DMS79 treated with DMSO at 0.1 percent for 48 hours (cell line): Measurements from ENCODE around the gene PIP5K1C.

Source experiments
- DNase-seq: peaks from one replicate; lab custom pipeline; 2025; lab: John Stamatoyannopoulos, UW

The PIP5K1C gene

DNA sequence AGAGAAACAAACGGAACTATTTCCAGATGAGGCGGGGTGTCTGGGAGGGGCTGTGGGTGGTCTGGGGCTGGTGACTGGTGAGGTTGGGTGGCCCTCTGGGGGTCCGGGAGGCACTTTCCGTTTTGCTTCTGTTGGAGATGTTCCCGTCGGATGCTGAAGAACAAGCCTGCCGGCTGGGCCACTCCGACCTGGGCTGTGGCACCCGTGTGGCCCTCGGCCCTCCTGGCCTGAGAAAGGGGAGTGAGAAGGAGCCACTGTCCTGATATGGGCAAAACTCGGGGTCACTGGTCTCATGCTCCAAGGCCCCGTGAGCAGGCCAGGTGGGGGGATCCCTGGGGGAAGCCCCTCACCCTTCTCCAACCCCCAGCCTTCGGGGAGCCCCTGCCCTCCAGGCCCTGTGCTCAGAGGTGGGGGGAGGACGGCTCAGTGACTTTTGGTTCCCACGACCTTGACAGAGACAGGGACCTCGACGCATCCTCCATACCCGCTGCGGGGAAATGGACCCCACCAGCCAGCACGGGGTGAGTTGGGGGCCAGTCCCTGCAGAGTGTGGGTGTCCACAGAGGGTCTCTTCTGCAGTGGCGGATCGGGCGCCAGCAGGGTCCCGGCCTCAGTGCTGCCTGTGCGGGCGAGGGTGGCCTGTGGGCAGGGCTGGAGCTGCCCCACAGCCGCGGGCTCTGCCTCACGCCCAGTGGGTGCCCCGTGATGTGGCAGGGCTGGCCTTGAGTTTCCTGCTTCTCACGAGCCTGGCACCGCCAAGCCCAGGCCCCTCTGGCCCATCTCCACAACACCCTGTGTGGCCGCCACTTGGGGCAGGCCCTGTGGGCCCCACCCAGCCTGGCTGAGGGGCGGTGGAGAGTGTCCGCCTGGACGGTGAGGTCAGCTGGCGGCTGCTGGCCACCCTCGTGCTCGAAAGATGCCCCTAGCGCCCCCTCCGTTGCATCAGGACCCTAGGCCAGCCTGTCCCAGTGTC lies 89.2 kb downstream of the PIP5K1C start:
- DNase-seq, result no peak

DNA sequence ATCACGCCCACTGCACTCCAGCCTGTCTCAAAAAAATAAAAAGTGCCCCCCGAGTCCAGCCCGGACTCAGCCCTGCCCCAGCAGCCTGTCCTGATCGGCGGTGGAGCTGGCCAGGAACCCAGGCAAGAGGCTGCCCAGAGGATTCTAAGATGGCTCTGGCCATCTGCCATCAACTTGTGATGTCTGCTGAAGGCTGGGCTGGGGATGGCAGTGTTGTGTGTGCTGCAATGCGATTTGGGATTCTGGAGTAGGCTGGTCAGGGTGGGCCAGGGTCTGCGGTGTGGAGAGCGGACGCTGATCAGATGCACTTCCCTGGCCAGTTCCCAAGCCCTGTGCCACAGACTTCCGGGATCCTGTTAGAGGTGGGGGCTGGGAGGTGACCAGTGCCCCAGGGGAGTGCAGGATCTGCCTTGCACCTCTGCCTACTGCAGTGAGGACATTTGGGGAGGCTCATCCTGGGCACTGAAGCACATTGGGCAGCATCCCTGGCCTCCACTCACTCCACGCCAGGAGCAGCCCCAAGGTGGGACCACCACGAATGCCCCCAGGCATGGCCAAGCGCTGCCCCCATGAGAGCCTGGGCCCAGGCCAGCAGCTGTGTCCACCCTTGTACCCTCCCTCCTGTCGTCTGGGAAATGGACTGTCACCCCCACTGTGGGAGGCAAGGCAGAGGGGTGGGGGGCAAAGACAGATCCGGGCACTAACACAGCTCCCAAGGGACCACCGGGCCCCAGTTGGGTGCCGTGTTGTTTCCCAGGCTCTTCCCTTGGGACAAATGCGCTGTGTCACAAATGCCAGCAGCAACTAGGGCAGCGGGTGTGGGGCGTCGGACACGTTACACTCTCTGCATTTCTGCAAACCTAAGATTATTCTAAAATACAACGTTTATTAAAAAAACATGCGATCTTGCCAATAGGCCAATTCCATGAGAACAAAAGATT lies 90.2 kb downstream of the PIP5K1C start:
- no peak for DNase-seq

DNA sequence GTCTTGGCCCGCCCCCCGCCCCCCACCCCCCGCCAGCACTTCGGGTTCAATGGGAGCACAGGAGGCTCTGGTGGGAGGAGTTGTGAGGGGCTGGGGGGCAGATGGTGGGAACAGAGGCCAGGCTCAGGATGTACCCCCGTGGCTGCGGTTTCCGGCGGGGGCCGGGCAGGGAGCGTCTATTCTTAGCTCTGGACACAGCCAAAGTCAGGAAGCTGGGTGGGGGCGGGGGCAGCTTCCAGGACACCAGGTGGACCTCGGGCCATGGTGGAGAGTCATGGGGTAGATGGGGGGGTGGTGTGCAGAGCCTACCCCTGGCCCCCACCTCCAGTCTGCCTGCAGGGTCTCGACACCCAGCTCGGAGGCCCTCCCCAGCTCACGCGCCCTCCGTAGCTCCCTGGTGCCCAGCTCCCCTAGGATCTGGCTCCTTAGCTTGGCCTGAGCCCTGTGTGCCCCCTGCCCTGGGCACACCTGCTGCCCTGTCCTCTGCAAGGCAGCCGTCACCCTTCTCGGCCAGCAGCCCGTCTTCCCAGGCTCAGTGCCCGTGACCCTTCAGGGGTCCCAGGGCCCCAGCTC lies 91.4 kb downstream of the PIP5K1C start:
- no peak for DNase-seq

DNA sequence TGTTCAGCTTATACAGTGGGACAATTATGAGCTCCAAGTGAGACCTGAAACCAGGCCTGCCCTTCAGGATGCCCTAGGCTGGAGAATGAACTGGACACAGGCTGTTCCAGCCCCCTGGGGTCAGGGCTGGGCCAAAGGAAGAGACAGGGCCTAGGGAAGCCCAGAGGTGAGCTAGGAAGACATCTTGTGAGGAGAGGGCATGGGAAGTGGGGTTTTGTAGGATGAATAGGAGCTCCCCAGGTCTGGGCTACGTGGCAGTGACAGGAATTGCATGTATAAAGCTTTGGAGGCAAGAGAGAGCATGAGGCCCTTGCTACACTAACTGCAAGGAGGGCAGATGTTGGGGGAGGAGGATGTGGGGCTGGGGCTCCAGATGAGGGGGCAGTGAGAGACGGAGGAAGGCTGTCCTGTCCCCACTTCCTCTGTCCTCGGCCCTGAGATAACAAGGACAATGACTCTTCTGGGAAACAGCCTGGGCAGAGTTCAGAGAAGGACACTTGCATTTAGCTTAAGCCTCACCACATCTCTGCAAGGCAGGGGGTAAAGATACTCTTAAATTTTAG lies 92.1 kb downstream of the PIP5K1C start:
- no peak for DNase-seq

DNA sequence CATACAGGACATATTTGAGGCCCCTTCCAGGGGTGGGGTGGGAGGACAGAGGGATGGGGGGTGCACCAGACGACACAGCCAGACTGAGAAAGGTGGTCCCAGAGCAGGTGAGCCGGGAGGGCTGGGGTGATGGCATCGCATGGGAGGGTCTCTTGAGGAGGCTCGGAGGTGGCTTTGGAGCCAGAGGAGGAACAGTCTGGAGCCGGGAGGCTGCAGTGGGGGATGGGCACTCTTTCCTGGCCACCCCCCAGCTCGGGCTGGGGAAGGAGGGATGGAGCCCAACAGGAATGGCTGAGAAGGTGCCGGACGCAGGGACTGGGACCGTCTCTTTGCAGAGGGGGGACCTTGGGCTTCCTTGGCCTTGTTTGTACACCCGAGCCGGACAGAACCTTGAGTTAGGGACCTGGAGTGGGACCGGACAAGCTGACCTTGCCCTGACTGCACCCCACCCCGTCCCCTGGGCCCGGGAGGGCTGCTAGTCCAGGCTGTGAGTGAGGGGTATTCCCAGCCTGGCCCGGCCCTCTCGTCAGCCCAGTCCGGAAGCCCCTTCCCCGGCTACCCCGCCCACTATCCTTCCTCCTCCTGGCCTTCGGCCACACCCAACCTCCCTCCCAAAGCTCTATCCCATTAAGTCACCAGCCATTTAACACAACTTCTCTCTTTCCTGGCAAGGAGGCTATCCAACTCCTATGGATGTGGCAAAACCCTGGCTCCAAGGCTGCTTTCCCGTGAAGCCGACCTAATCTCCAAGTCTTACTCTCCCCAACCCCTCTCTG lies 92.8 kb downstream of the PIP5K1C start:
- no peak for DNase-seq

DNA sequence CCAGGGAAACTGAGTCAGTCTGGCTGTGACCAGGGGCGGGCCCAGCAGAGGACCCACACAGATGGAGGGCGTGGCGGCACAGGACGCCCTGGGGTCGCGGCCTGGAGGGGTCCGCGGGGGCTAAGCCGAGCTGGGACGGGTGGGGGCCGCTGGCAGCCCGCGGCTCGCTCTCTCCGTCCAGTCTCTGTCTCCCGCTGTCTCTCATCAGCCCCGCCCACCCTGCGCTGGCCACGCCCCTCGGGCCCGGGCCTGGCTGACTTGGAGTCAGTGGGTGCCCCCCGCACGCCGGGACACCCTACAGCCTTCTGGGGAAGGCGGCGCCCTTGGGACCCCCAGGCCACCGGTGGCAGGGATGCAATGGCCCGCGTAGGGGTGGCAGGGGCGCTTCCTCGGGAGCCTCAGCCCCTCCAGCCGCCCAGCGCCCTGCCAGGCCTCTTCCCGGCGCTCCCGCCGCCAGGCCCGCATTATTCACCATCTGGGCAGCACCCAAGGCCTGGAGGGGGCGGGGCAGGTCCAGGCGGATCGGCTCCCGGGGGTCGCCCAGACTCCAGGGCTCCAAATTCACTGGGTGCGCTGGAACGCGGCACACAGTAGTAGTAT lies 93.5 kb downstream of the PIP5K1C start, which contains the start of gene TBXA2R:
TSS of gene TBXA2R (minus strand) at position 186 of the 600 bp plus-strand sequence. CDS start 6,241 bp downstream, outside the sequence.
- DNase-seq, result peak; percentile 1

DNA sequence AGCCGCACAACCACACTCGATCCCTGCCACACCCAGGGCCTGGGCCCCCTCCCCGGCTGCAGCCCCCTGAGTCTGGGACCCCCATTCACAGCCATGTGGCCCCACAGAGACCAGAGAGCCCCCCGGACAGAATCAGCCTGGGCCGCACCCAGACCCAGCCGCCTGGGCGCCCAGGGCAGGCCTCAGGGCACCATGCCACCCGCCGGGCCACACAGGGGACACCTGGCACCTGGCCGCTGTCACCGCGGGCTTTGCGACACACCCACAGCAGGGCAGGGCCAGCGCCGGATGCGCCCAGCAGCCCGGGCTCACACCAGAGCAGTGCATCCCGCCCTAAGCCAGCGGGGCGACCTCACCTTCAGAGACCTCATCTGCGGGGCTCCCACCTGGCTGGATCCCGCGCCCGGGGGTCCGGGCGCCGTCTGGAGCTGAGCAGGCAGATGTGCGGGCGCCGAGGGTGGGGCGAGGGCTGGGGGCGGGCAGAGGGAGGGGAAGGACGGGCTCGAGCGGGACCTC lies 94.0 kb downstream of the PIP5K1C start:
- DNase-seq, result peak; percentile 7

DNA sequence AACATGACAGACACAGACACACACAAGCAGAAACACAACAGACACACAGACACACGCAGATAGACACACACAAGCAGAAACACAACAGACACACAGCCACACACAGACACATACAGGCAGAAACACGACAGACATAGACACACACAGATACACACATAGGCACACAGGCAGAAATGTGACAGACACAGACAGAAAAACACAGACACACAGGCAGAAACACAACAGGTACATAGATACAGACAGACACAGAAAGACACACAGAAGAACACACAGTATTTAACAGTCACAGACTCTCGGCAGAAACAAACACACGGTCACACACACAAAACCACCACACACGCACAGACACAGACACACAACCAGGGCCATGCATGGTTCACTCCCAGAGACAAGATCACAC lies 94.5 kb downstream of the PIP5K1C start:
- peak; percentile 3 for DNase-seq

DNA sequence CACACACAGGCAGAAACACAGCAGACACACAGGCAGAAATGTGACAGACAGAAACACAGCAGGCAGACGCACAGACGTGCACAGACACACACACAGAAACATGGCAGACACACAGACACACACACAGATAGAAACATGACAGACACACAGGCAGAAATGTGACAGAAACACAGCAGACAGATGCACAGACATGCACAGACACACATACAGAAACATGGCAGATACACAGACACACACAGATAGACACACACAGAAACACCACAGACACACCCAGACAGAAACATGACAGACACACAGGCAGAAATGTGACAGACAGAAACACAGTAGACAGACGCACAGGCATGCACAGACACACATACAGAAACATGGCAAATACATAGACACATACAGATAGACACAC lies 94.9 kb downstream of the PIP5K1C start:
- DNase-seq, result no peak

DNA sequence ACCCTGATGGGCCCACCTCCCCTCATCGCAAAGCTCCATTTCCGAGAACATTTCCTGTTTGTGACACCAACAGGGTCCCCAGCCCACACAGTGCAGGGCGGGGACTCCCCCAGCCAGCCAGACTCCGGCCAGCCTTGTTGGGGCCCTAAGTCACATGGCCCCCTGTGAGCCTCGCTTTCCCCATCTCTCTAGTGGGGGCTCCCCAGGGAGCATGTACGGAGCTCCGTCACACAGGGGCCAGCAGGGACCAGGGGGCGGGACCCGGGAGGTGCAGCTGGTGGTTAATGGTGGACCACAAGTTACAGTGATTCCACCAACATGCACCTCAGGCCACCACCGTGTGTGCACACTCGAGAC lies 95.3 kb downstream of the PIP5K1C start:
- no peak for DNase-seq

DNA sequence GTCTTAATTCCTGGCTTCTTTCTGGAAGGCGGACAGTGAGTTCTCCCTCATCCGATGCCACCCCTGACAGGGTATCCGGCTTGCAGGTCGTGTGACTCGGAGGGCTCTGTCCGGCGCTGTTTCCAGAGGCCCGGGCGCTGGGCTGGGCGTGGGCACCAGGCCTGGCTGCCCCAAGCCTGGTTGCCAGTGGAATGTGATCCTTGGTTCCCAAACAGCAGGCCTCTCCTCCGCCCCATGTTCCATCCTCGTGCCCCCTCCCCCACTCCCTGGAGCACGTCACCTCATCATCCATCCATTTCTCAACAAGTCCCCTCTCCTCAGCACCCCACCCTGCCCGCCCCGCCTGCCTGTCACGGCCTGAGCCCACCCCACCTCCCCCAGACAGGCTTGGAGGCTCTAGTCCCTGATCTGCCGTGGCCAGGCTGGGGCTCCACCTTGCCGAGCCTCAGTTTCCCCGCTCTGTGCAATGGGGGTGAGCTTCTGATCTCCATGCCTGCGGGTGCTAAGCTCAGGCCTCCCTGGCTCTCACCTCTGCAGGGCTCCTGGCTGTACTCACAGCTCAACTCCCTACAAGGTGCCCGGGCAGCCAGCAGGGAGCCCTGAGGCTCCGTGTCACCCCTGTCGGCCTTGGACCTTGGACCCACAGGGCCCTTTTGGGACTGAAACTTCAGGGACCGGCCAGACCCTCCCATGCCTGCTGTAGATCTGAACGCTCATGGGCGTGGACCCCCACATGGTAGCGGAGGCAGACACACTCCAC lies 95.9 kb downstream of the PIP5K1C start:
- no peak for DNase-seq

DNA sequence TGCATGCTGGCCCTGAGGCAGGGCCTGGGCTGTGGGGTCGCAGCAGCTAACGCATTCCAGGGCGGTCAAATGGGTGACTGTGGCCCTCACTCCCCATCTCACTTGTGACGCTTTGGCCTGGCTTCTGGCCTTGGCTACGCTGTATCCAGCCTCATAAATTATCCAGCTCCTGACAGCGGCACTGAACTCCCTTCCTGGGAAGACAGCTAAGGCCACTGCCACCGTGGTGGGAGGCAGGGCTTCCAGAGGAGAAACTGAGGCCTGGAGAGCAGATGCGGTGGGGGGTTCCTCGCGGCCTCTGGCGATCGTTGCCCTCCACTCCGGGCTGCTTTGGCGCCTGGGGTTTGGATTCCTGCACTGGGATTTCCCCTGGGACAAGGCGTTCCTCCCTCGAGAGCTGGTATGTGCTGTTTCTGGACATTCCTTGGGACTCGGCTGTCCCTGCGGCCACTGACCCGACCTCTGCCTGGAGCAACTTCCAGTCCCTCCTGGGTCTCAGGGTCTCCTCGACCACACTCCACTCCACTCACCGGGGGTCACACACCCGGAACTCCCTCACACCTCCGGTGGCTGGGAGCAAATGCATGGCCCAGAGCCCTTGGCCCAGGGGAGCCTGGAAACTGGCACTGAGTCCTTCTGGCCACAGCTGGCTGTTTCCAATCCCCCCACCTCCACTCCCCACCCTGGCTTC lies 97.0 kb downstream of the PIP5K1C start:
- no peak for DNase-seq

DNA sequence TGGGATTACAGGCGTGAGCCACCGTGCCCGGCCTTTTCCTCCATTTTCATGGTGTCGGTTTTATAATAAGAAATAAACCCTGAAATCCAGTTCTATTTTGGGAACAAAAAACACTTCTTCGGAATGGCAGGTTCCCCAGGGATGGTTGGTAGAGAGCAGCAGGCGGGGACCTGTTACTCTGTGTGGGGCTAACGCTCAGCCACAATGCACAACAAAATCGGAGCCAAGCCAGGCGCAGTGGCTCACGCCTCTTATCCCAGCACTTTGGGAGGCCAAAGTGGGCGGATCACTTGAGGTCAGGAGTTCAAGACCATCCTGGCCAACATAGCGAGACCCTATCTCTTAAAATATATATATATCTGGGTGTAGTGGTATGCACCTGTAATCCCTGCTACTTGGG lies 99.2 kb downstream of the PIP5K1C start:
- DNase-seq, result no peak

DNA sequence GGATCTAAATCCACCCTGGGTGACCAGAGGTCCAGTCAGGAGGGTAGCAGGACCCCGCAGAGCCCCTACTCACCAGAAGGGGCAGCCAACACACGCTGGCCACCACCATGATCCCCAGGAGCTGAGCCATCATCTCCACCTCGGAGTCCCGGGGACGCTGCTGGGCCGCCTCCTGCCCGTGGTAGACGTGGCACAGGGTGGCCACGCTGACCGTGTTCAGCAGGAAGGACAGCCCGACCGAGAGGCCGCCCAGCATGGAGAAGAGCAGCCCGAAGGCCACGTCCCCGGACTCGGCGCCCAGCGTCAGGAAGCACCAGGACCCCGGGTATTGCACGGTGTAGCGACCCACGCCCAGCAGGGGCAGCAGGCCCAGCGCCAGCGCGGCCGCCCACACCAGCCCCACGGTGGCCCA lies 100.5 kb downstream of the PIP5K1C start:
- no peak for DNase-seq

DNA sequence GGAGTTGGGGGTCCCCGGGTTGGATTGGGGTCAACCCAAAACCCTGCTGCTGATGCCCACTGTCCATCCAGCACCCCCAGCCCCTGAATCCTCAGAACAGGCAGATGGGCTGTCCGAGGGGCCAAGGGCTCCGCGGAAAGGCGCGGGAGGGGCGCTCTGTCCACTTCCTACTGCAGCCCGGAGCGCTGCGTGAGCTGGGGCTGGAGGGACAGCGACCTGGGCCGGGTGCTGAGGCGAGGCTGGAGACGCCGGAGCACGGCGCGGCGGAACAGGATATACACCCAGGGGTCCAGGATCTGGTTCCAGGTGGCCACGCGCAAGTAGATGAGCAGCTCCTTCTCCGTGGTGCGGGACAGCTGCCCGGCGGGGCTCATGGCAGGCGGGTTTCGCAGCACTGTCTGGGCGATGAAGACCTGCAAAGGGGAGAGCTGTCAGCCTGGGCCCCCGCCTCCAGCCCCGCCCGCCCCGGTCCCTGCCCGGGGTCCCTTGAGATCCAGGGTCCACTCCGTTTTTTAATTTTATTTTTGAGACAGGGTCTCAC lies 104.7 kb downstream of the PIP5K1C start:
- DNase-seq, result no peak

DNA sequence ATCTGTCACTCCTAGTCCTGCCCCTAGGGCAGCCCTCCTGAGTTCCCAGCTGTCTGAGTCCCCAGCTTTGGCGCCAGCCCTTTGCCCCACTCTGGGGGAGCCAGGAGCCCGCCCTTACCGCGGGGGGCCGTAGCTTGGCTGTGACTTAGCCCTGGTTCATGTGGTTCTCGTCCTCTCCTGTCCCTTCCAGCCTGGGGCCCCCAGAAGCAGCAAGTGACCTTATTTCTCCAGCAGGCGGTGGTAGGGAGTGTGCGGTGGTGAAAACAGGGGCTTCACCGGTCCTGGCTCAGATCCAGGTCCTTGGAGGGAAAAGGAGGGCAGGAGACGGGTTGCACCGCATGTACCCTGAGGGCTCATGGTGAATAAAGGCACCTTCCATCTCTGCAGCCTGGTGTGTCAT lies 107.1 kb downstream of the PIP5K1C start:
- DNase-seq, result no peak

DNA sequence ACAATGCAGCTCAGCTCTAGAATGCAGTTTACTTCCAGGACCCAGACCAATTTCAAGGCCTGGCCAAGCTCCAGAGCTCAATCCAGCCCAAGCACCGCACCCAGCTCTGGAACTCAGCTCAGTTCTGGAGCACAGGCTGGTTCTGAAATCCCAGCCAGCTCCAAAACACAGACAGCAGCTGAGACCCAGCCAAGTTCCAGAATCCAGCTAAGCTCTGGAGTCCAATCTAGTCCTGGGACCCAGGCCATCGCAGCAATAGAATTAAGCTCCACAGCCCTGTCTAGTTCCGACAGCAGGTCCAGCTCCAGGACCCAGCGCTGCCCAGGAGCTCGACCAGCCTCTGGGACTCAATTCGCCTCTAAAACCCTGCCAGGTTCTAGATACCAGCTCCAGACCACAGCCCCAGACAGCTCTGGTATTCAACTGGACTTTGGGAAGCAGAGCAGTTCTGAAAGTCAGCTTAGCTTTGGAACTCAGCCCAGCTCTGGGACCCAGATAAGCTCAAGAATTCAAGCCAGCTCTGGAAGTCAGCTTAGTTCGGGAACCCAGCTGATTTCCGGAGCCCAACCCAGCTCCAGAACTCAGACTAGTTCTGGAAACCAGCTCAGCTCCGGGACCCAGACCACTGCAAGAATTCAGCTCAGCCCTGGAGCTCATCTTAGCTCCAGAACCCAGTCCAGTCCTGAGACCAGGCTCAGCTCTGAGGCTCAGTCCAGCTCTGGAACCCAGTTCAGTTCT lies 108.2 kb downstream of the PIP5K1C start:
- DNase-seq, result no peak

DNA sequence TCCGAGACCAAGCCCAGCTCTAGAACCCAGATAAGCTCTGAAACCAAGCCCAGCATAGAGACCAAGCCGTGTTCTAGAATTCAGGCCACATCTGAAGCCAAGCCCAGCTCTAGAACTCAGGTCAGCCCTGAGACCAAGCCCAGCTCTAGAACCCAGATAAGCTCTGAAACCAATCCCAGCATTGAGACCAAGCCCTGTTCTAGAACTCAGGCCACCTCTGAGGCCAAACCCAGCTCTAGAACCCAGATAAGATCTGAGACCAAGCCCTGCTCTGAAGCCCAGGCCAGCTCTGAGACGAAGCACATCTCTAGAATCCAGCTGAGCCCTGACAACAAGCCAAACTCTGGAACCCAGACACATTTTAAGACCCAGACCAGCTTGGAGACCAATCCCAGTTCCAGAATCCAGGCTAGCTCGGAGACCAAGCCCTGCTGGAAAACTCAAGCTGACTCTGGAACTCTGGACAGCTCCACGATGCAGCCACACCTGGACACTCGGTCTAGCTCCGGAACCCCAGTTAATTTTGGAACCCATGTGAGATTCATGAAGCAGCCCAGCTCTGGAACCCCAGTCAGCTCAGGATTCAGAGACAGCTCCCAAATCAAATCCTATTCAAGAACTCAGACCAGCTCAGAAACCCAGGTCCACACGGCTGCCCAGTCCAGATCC lies 109.1 kb downstream of the PIP5K1C start:
- DNase-seq, result no peak
